BE2C (cell line): ENCODE data around the gene FAM107A. TPM values are rescaled to one million over a fixed set of nuclear protein-coding genes. Genes with fewer than 3 reads are reported as not detected.

Experiments used
- DNase-seq: peaks from one replicate; pipeline ENCODE4 v3.0.0-alpha.2; 2020
- H3K27me3 ChIP-seq: fragments of 250-450 bp; sonication (Bioruptor Pico); 2 replicates; pipeline ENCODE4 v1.5.1; 2020; ENCODE audit warnings: mild to moderate bottlenecking
- H3K36me3 ChIP-seq: fragments of 250-450 bp; sonication (Bioruptor Pico); 2 replicates; pipeline ENCODE4 v1.5.1; 2020; ENCODE audit warnings: mild to moderate bottlenecking
- H3K4me1 ChIP-seq: fragments of 250-450 bp; sonication (Bioruptor Pico); 2 replicates; pipeline ENCODE4 v1.5.1; 2020
- H3K4me3 ChIP-seq: 2 replicates; pipeline ENCODE4 v1.5.1; 2011; ENCODE audit warnings: low read depth, low read length
- H3K9me3 ChIP-seq: fragments of 250-450 bp; sonication (Bioruptor Pico); 2 replicates; pipeline ENCODE4 v1.5.1; 2020
- CTCF ChIP-seq: IDR thresholded peaks from 2 replicates; pipeline ENCODE4 v1.5.1; 2012; ENCODE audit warnings: mild to moderate bottlenecking, low read depth, low read length
- polyA plus RNA-seq: library from polyadenylated mRNA; unstranded; fragments of >200 nt; gene quantifications from one replicate; pipeline ENCODE4 v1.2.1, GENCODE V29; 2012; ENCODE audit warnings: low read depth, missing spikeins; ENCODE audit not compliant: insufficient read length, insufficient read depth

FAM107A gene
- not detected for polyA plus RNA-seq

GRCh38 chr3:58577269-58577821, at the start of gene FAM107A:
Gene FAM107A, minus strand, starts transcription at chr3:58577391. Its CDS starts 7,531 bp downstream, at chr3:58569860.
- no peaks in the 10 kb centered on the region for H3K27me3 ChIP-seq
- no peaks in the 10 kb centered on the region for H3K36me3 ChIP-seq
- no peak for TF ChIP-seq CTCF
- H3K4me1 ChIP-seq: 0 out of 2 replicates have a peak, but pooled peaks cover 3% of the 10 kb centered on the region
- H3K4me3 ChIP-seq: no peak within 1 kb of the TSS
- DNase-seq: no peak
- no peaks in the 10 kb centered on the region for H3K9me3 ChIP-seq

- TF ChIP-seq CTCF: no peak
- H3K4me1 ChIP-seq: no peaks in the 10 kb centered on the region
- no peaks in the 10 kb centered on the region for H3K27me3 ChIP-seq
- no peaks in the 10 kb centered on the region for H3K36me3 ChIP-seq
- H3K4me3 ChIP-seq: no peak overlapping the region
- H3K9me3 ChIP-seq: no peaks in the 10 kb centered on the region
- DNase-seq: no peak
Observed at GRCh38 chr3:58625196-58625824, 48.1 kb upstream of the FAM107A start.

DNA sequence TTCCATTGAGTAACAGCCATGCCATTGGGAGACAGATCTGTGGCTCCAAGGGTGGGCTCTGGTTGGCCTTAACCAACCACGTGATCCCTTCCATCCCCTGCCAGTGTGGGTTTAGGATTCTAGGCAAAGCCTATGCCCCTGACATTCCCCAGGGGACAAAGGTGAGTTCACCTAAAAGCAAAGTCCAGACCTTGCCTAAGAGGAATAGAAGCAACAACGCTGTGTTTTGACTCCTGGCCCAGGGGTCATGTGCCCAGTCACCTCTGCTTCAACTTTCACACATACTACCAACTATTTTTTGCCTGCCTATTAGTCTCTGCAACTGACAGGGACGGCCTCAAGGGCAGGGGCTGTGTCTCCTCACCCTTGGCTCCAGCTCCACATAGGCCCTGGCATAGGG, 47.4 kb upstream of the FAM107A start:
- no peak for DNase-seq
- no peaks in the 10 kb centered on the region for H3K9me3 ChIP-seq

GRCh38 chr3:58623961-58624360, 46.8 kb upstream of the FAM107A start:
- Histone ChIP-seq H3K4me1 (no peaks in the 10 kb centered on the region), H3K36me3 (no peaks in the 10 kb centered on the region), H3K4me3 (no peak overlapping the region), H3K9me3 (no peaks in the 10 kb centered on the region), H3K27me3 (no peaks in the 10 kb centered on the region)
- DNase-seq: no peak
- TF ChIP-seq CTCF: no peak

More for the DNA sequence above, 47.4 kb upstream of the FAM107A start:
- Histone ChIP-seq H3K4me1 (no peaks in the 10 kb centered on the region), H3K27me3 (no peaks in the 10 kb centered on the region), H3K36me3 (no peaks in the 10 kb centered on the region), H3K4me3 (no peak overlapping the region)
- no peak for TF ChIP-seq CTCF

DNA sequence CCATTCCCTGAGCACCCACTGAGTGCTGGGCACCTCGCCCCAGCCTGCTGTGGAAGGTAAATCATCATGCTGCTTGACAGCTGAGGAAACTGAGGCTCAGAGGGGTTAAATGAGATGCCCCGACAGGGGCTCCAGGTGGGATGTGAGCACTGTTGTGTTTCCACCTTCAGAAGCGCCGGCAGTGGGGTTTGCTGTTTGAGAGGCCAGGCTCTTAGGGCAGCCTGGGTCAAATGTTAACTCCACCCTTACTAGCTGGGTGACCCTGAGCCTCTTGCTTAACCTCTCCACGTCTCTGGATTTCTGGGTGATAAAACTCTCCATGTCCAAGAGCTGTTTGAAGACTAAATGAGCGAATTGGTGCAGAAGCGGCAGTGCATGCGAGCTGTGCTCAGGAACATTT, 46.3 kb upstream of the FAM107A start:
- no peak for TF ChIP-seq CTCF
- Histone ChIP-seq H3K4me1 (no peaks in the 10 kb centered on the region), H3K9me3 (no peaks in the 10 kb centered on the region), H3K4me3 (no peak overlapping the region), H3K27me3 (no peaks in the 10 kb centered on the region), H3K36me3 (no peaks in the 10 kb centered on the region)
- no peak for DNase-seq

GRCh38 chr3:58622892-58623291, 45.7 kb upstream of the FAM107A start:
- Histone ChIP-seq H3K9me3 (no peaks in the 10 kb centered on the region), H3K27me3 (no peaks in the 10 kb centered on the region), H3K36me3 (no peaks in the 10 kb centered on the region), H3K4me3 (no peak overlapping the region), H3K4me1 (no peaks in the 10 kb centered on the region)
- no peak for DNase-seq
- no peak for TF ChIP-seq CTCF
